OCI-LY7 (cell line): Measurements from ENCODE around the gene SGMS2. TPM values are rescaled to one million over a fixed set of nuclear protein-coding genes. Genes with fewer than 3 reads are reported as not detected.
"Not testable (repeated sequence)": the region's sequence is repeated elsewhere in the genome, so short reads cannot be mapped to it uniquely, and the experiment has no call there.

Source experiments
- BruUV-seq: library from RNA; stranded (reverse); fragments of 400-500 nt; replicated peaks from 2 replicates; lab custom pipeline; 2021; lab: Mats Ljungman, UMichigan
- CTCF ChIA-PET: fragments of 300-600 bp; sonication (Branson Sonifier 250); formaldehyde crosslinking; loops from one replicate; lab custom pipeline; 2022; ENCODE audit warnings: antibody characterized with exemption; ENCODE audit not compliant: unreplicated experiment; lab: Charles Lee
- POLR2A ChIA-PET: fragments of 300-600 bp; sonication (Branson Sonifier 250); formaldehyde crosslinking; loops from one replicate; lab custom pipeline; 2022; ENCODE audit warnings: antibody characterized with exemption; lab: Charles Lee
- DNase-seq: peaks from one replicate; pipeline ENCODE4 v3.0.0-alpha.2; 2015; ENCODE audit warnings: low spot score
- H2AFZ ChIP-seq: fragments of 200-600 bp; sonication (generic), shearing (Covaris generic); 2 replicates; pipeline ENCODE4 v1.6.1; 2014; ENCODE audit warnings: mild to moderate bottlenecking, antibody characterized with exemption, low read length, moderate library complexity
- H3K27ac ChIP-seq: fragments of 200-600 bp; sonication (generic); 2 replicates; pipeline ENCODE4 v1.5.1; 2014; ENCODE audit warnings: mixed run types, low read depth, mild to moderate bottlenecking, moderate library complexity, low read length, inconsistent platforms; ENCODE audit not compliant: poor library complexity, severe bottlenecking
- H3K36me3 ChIP-seq: fragments of 200-600 bp; sonication (generic); 2 replicates; pipeline ENCODE4 v1.6.1; 2014; ENCODE audit warnings: mild to moderate bottlenecking, antibody characterized with exemption, low read length, moderate library complexity, mixed read lengths; ENCODE audit not compliant: insufficient read depth
- H3K4me1 ChIP-seq: fragments of 200-600 bp; sonication (generic); 2 replicates; pipeline ENCODE4 v1.5.1; 2014; ENCODE audit warnings: mild to moderate bottlenecking, low read length; ENCODE audit not compliant: insufficient read depth, poor library complexity, severe bottlenecking
- H3K4me2 ChIP-seq: fragments of 200-600 bp; sonication (generic); 2 replicates; pipeline ENCODE4 v1.6.1; 2014; ENCODE audit warnings: mild to moderate bottlenecking, low read length
- H3K4me3 ChIP-seq: fragments of 200-600 bp; sonication (generic); 2 replicates; pipeline ENCODE4 v1.5.1; 2014; ENCODE audit warnings: mild to moderate bottlenecking, low read depth, low read length; ENCODE audit not compliant: poor library complexity, severe bottlenecking
- H3K79me2 ChIP-seq: fragments of 200-600 bp; sonication (generic); 2 replicates; pipeline ENCODE4 v1.6.1; 2016; ENCODE audit warnings: low read depth, mild to moderate bottlenecking, low read length, moderate library complexity, mixed read lengths; ENCODE audit not compliant: insufficient read depth
- H3K9me2 ChIP-seq: fragments of 200-600 bp; sonication (generic); 2 replicates; pipeline ENCODE4 v1.6.1; 2016; ENCODE audit warnings: mild to moderate bottlenecking, low read length, mixed read lengths; ENCODE audit not compliant: insufficient read depth
- H3K9me3 ChIP-seq: fragments of 200-600 bp; sonication (generic); 2 replicates; pipeline ENCODE4 v1.6.1; 2014; ENCODE audit warnings: mild to moderate bottlenecking, mixed run types, low read length, mixed read lengths
- H4K20me1 ChIP-seq: fragments of 200-600 bp; sonication (generic); 2 replicates; pipeline ENCODE4 v1.6.1; 2014; ENCODE audit warnings: mild to moderate bottlenecking, antibody characterized with exemption, low read length, moderate library complexity, mixed read lengths; ENCODE audit not compliant: insufficient read depth
- EZH2phosphoT487 ChIP-seq: fragments of 200-600 bp; sonication (generic); IDR thresholded peaks from 2 replicates; pipeline ENCODE4 v1.6.1; 2018; ENCODE audit warnings: low read depth, borderline replicate concordance, mild to moderate bottlenecking, mixed run types, antibody characterized with exemption, low read length, moderate library complexity, mixed read lengths
- intact Hi-C: fragments of 100-400 bp; cut with micrococcal nuclease; formaldehyde crosslinking; loops from one replicate; pipeline ENCODE4 v1.10.0; 2022; ENCODE audit not compliant: unreplicated experiment
- total RNA-seq, 2 experiments: library from RNA; depleted of rRNA in 1 of 2; stranded (reverse); fragments of >200 nt in 1 of 2; shearing (Covaris generic) in 1 of 2; gene quantifications; 2 replicates each; pipeline ENCODE4 v1.2.3, GENCODE V29; 2014 to 2022
- TF ChIP-seq, protein P1 (sequence below): fragments of 200-600 bp; sonication (generic); conservative IDR thresholded peaks from 2 replicates; pipeline ENCODE4 v1.5.1; 2014; ENCODE audit warnings: mild to moderate bottlenecking, antibody characterized with exemption, low read length, moderate library complexity, mixed read lengths

Gene SGMS2
- total RNA-seq, 2 experiments from 2014 or later, result not detected

DNA sequence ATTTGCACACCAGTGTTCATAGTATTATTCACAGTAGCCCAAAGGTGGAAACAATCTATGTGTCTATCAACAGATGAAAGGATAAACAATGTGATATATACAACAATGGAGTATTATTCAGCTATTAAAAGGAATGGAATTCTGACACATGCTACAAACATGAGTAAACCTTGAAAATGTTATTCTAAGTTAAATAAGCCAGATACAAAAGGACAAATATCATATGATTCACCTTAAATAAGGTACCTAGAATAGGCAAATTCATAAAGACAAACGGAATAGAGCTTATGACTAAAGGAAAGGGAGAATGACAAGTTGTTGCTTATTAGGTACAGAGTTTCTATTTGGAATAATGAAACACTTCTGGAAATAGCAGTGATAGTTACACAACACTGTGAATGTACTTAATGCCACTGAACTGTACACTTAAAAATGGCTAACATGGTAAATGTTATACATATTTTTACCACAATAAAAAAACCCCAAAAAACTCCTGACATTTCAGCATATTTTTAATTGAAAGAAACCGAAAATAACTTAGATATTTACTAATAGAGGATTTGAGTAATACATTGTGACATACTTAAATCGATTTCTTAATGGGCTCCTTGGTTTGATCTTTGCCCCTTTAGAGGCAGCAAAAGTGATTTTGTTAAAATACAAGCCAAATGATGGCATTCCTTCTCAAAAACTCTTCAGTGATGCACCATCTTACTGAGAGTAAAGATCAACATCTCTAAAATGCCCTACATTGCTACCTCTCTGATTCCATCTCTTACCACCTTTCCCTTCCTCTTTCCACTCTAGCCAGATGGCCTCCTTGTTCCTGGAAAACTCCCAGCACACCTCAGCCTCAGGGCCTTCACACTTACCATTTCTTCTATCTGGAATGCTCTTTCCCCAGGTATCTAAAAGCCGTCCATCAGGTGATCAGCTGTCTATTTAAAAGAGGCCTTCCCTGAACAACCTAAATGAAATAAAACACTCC is 98.0 kb downstream of the SGMS2 start:
- DNase-seq, result no peak
- BruUV-seq, result no TSS peak
- intact Hi-C loops, result no loop called here
- Histone ChIP-seq H4K20me1 (no peaks in the 10 kb centered on the region), H3K9me2 (no peaks in the 10 kb centered on the region), H3K4me3 (no peak overlapping the region), H3K79me2 (no peaks in the 10 kb centered on the region), H3K4me2 (no peak overlapping the region), H3K27ac (no peak overlapping the region), H3K4me1 (no peaks in the 10 kb centered on the region), H3K9me3 (peaks cover 7% of the 10 kb centered on the region; the same call in 1 of the 2 replicates), H3K36me3 (no peaks in the 10 kb centered on the region), H2AFZ (no peak overlapping the region)
- ChIA-PET CTCF (no interaction called here), POLR2A (interaction anchor here (0.5 to 0.7 kb wide), 3 partner anchors 218 to 1758 kb away, joined by 3 to 5 read pairs (median 3); no protein-coding TSS in a partner anchor)
- TF ChIP-seq, protein P1, sequence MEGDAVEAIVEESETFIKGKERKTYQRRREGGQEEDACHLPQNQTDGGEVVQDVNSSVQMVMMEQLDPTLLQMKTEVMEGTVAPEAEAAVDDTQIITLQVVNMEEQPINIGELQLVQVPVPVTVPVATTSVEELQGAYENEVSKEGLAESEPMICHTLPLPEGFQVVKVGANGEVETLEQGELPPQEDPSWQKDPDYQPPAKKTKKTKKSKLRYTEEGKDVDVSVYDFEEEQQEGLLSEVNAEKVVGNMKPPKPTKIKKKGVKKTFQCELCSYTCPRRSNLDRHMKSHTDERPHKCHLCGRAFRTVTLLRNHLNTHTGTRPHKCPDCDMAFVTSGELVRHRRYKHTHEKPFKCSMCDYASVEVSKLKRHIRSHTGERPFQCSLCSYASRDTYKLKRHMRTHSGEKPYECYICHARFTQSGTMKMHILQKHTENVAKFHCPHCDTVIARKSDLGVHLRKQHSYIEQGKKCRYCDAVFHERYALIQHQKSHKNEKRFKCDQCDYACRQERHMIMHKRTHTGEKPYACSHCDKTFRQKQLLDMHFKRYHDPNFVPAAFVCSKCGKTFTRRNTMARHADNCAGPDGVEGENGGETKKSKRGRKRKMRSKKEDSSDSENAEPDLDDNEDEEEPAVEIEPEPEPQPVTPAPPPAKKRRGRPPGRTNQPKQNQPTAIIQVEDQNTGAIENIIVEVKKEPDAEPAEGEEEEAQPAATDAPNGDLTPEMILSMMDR, result no peak
- no peak for TF ChIP-seq EZH2phosphoT487

DNA sequence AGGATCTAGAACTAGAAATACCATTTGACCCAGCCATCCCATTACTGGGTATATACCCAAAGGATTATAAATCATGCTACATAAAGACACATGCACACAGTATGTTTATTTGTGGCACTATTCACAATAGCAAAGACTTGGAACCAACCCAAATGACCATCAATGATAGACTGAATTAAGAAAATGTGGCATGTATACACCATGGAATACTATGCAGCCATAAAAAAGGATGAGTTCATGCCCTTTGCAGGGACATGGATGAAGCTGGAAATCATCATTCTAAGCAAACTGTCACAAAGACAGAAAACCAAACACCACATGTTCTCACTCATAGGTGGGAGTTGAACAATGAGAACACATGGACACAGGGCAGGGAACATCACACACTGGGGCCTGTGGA is 101.0 kb downstream of the SGMS2 start:
- H3K9me2 ChIP-seq, H3K79me2 ChIP-seq, intact Hi-C loops, H4K20me1 ChIP-seq, POLR2A ChIA-PET, H3K27ac ChIP-seq, H2AFZ ChIP-seq, H3K36me3 ChIP-seq, H3K4me2 ChIP-seq, H3K9me3 ChIP-seq, CTCF ChIA-PET, H3K4me3 ChIP-seq, BruUV-seq, DNase-seq: not testable (repeated sequence)
- H3K4me1 ChIP-seq, result peaks cover 13% of the 10 kb centered on the region

DNA sequence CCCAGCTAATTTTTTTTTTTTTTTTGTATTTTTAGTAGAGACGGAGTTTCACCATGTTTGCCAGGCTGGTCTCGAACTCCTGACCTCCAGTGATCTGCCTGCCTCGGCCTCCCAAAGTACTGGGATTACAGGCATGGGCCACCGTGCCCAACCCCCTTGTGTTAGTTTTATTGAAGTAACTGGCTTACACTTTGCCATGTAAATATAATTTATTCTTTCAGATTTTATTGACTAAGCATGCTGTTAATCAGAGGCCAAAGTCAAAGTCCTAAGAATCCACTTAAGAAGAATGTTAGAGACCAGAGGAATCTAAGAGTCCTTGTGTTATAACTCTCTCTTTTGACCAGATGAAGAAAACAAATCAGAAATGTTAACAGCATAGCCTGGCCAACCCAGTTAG is 102.1 kb downstream of the SGMS2 start:
- H3K4me2 ChIP-seq, CTCF ChIA-PET, H3K27ac ChIP-seq, H3K36me3 ChIP-seq, DNase-seq, H3K9me3 ChIP-seq, H2AFZ ChIP-seq, H3K4me3 ChIP-seq, H3K9me2 ChIP-seq, intact Hi-C loops, BruUV-seq, H4K20me1 ChIP-seq, H3K79me2 ChIP-seq, POLR2A ChIA-PET: not testable (repeated sequence)
- peaks cover 18% of the 10 kb centered on the region for H3K4me1 ChIP-seq
